AML-193 (cell line): ENCODE data around the gene TTBK2.
A peak's percentile ranks its signal among the peaks of the same experiment; 100 is the strongest.

ENCODE experiments used
- DNase-seq, 2 experiments: peaks; one replicate each; lab custom pipeline; 2025; lab: John Stamatoyannopoulos, UW

Gene TTBK2

GRCh38 chr15:42728560-42728959 is 192.0 kb downstream of the TTBK2 start:
- no peak for DNase-seq

GRCh38 chr15:42727750-42728381 is 192.7 kb downstream of the TTBK2 start:
- no peak for DNase-seq

DNA sequence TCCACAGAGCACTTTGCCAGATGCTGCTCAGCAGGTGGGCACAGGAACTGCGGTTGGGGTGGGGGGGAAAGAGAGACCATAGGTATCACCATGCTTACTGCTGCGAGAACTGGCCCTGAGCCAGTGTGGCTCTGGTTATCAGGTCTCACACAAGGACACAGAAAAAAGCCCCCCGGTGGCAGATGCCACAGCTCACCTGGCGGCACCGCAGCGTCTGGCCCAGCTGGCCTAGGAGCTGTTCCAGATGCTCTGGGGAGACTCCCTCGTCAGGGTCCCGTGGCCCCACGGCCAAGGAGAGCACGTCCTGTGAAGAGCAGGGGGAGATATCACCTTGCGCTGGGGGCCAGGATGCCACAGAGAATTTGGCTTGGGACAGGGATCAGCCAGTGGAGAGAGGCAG is 194.5 kb downstream of the TTBK2 start:
- no peak for DNase-seq

GRCh38 chr15:42725331-42725903 is 195.2 kb downstream of the TTBK2 start:
- DNase-seq: no peak

GRCh38 chr15:42724276-42724675 is 196.3 kb downstream of the TTBK2 start:
- DNase-seq: no peak

- no peak for DNase-seq
Observed at GRCh38 chr15:42723068-42723467, 197.5 kb downstream of the TTBK2 start.

DNA sequence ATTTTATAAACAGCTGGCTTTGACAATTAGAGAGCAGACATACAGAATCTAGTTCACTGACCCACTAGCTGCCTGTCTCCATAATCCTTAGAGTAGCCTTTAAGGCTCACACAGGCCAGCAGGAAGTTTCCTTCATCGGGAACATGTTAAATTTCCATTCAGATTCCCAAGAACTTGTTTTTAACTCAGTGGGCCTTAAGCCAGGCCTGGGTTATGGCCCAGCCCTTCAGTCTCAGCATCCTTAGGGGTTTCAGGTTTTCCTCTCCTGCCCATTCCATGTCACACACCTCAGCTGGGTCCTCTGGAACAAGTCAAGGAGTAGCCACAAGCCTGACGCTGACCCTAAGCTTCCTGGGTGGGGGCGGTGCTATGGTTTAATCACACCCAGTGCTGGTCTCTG is 198.7 kb downstream of the TTBK2 start:
- DNase-seq: no peak

- DNase-seq: no peak
Observed at GRCh38 chr15:42721016-42721415, 199.6 kb downstream of the TTBK2 start.

GRCh38 chr15:42720071-42720470 is 200.5 kb downstream of the TTBK2 start:
- no peak for DNase-seq

DNA sequence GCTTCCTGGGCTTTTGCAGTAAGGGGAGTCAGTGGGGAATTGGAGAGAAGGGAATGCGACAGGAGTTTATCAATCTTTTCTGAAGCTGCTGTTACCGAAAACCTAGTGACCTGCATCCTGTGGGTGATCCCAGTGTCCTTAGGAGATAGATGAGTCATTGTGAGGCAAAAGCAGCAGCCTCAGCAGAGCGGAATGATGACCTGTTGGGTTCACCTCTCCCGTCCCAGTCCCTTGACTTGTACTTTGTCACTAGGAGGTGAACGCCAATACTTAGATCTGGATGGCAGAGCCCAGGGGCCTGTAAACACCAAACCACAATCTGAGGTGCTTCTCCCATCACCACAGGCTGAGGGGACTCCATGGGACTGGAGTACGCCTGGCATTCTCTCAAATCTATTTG is 201.5 kb downstream of the TTBK2 start:
- DNase-seq: no peak

- no peak for DNase-seq
Observed at GRCh38 chr15:42716626-42717025, 204.0 kb downstream of the TTBK2 start.

- DNase-seq: no peak
Observed at GRCh38 chr15:42716125-42716524, 204.5 kb downstream of the TTBK2 start.

DNA sequence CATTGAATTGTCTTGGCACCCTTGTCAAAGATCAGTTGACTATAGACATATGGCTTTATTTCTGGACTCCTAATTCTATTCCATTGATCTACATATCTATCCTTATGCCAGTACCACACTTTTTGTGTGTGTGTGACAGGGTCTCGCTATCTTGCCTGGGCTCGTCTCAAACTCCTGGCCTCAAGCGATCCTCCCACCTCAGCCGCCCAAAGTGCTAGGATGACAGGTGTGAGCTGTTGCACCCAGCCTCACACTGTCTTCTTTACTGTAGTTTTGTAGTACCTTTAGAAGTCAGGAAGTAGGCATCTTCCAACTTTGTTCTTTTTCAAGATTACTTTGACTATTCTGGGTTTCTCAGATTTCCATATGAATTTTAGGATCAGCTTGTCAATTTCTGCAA is 208.0 kb downstream of the TTBK2 start:
- DNase-seq: no peak

- no peak for DNase-seq
Observed at GRCh38 chr15:42711746-42712145, 208.8 kb downstream of the TTBK2 start.

DNA sequence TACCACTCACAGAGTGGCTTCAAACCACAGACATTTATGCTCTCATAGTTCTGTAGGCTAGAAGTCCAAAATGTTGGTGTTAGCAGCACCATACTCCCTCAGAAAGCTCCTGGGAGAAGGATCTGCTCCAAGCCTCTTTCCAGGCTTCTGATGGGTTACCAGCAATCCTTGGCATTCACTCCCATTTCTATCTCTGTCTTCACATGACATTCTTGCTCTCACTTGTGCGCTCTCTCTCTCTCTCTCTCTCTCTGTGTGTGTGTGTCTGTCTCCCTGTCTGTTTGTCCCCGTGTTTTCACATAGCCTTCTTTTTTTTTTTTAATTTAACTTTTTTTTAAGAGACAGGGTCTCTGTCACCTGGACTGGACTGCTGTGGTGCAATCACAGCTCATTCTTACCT is 209.9 kb downstream of the TTBK2 start:
- no peak for DNase-seq

- no peak for DNase-seq
Observed at GRCh38 chr15:42707873-42708544, 212.6 kb downstream of the TTBK2 start.

DNA sequence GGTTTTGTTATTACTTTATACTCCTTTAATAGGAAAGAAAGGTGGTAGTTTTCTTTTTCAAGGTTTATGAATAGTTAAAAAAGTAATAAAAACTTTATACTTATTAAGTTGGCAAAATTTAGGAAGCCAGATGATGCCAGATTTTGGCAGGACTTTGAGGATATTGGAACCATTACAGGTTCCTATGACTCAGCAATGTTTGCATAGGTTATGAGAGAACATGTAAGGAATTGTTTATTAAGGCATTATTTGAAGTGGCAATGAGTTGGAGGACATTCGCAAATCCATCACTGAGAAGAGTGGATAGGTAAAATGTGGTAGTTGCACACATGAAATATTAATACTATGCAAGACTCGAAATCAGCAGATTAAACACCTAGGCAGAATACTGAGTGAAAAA is 213.5 kb downstream of the TTBK2 start:
- DNase-seq: no peak

GRCh38 chr15:42705336-42705735 is 215.2 kb downstream of the TTBK2 start:
- no peak for DNase-seq

- peak in 1 of 2 experiments; percentile 12 for DNase-seq
Observed at GRCh38 chr15:42704492-42704926, 216.1 kb downstream of the TTBK2 start.

- DNase-seq: no peak
Observed at GRCh38 chr15:42696626-42697025, 224.0 kb downstream of the TTBK2 start.

DNA sequence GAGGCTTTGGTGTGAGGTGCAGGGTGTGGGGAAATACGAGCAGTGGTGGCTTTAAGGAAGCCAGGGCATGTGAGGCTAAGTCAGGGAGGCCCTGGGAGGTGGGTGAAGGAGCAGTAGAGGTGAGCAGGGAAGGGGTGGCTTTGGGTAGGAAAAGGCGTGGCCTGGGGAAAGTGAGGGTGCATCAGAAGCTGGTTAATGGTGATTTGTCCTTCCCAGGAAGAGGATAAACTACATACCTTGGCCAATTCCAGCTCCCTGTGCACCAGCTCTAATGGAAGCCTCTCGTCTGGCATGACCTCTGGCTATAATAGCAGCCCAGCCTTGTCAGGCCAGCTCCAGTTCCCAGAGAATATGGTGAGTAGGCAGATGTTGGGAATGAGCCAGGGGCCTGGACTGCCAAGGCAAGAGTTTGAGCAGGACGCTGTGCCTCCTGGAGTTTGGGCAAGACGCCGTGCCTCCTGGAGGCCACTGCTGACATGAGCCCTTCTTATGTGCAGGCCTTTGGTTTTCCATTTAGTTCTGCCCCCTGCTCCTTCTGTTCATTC is 225.0 kb downstream of the TTBK2 start:
- no peak for DNase-seq

DNA sequence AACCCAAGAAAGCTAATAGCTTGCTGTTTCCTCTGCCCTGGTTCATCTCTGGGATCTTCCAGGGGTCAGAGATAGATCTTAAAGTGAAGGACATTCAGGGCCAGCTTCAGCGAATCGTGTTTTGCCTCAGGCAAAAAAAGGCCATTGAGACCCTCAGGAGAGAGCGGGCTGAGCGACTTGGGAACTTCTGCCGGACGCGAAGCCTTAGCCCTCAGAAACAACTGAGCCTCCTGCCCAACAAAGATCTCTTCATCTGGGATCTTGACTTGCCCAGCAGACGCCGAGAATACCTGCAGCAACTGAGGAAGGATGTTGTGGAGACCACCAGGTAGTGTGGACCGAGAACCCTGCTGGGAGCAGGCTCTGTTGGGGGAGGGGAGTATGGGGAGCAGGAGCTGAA is 226.2 kb downstream of the TTBK2 start:
- DNase-seq: no peak

DNA sequence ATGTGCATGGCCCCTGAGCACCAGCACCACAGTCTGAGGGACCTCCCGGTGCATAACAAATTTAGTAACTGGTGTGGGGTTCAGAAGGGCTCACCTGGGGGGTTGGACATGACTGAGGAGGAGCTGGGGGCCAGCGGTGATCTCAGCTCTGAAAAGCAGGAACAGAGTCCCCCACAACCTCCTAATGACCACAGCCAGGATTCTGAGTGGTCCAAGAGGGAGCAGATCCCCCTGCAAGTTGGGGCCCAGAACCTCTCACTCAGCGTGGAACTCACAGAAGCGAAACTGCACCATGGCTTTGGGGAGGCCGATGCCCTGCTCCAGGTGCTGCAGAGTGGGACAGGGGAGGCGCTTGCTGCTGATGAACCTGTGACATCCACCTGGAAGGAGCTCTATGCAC is 226.6 kb downstream of the TTBK2 start:
- no peak for DNase-seq
